WTC11 (cell line): Measurements from ENCODE around the gene TIMM10. TPM values are rescaled to one million over a fixed set of nuclear protein-coding genes. Genes with fewer than 3 reads are reported as not detected.

Experiments
- ATAC-seq: fragments of 200-7000 bp; cut with Tn5 transposase; 2 replicates; pipeline ENCODE4 v1.10.0; 2021; ENCODE audit warnings: mild to moderate bottlenecking, moderate library complexity
- CTCF ChIA-PET: fragments of 300-600 bp; sonication (Branson Sonifier 250); formaldehyde crosslinking; loops from one replicate; lab custom pipeline; 2021; ENCODE audit warnings: antibody characterized with exemption; lab: Charles Lee
- POLR2A ChIA-PET: fragments of 350-600 bp; sonication (Branson Sonifier 250); formaldehyde crosslinking; loops from one replicate; lab custom pipeline; 2021; ENCODE audit warnings: antibody characterized with exemption; lab: Charles Lee
- DNase-seq: peaks from one replicate; pipeline ENCODE4 v3.0.0; 2021; ENCODE audit warnings: low spot score
- H3K27ac Mint-ChIP-seq: 2 replicates; pipeline ENCODE4 v1.8.0; 2021; ENCODE audit warnings: mixed read lengths
- H3K27me3 Mint-ChIP-seq: 2 replicates; pipeline ENCODE4 v1.8.0; 2021; ENCODE audit warnings: low read depth, mild to moderate bottlenecking, moderate library complexity, mixed read lengths
- H3K36me3 Mint-ChIP-seq: 2 replicates; pipeline ENCODE4 v1.8.0; 2021; ENCODE audit warnings: mixed read lengths
- H3K4me1 Mint-ChIP-seq: 2 replicates; pipeline ENCODE4 v1.8.0; 2022; ENCODE audit warnings: mixed read lengths
- H3K4me3 Mint-ChIP-seq: 2 replicates; pipeline ENCODE4 v1.8.0; 2021; ENCODE audit warnings: mild to moderate bottlenecking, moderate library complexity, mixed read lengths
- H3K9me3 Mint-ChIP-seq: 2 replicates; pipeline ENCODE4 v1.8.0; 2021; ENCODE audit warnings: mixed read lengths
- AFF4 ChIP-seq: sonication (generic); formaldehyde crosslinking; IDR thresholded peaks from 2 replicates; pipeline ENCODE4 v1.8.1; 2023; ENCODE audit warnings: mild to moderate bottlenecking, missing genetic modification reagents, borderline replicate concordance
- ATF1 ChIP-seq: sonication (generic); formaldehyde crosslinking; IDR thresholded peaks from 2 replicates; pipeline ENCODE4 v1.8.1; 2023; ENCODE audit warnings: mild to moderate bottlenecking, moderate library complexity, missing genetic modification reagents
- CDX4 ChIP-seq: fragments of 250-450 bp; sonication (Bioruptor Pico); IDR thresholded peaks from 2 replicates; pipeline ENCODE4 v1.9.0; 2021; ENCODE audit warnings: moderate library complexity, mild to moderate bottlenecking, inconsistent platforms, borderline replicate concordance
- CTCF ChIP-seq: fragments of 200-600 bp; IDR thresholded peaks from 2 replicates; pipeline ENCODE4 v1.8.0; 2022; ENCODE audit warnings: antibody characterized with exemption
- ESRRA ChIP-seq: sonication (generic); formaldehyde crosslinking; IDR thresholded peaks from 2 replicates; pipeline ENCODE4 v1.8.1; 2022; ENCODE audit warnings: mild to moderate bottlenecking, missing genetic modification reagents, borderline replicate concordance
- NFYB ChIP-seq: sonication (generic); formaldehyde crosslinking; conservative IDR thresholded peaks from 2 replicates; pipeline ENCODE4 v1.8.0; 2022; ENCODE audit warnings: low read depth, missing genetic modification reagents
- NR3C1 ChIP-seq: sonication (generic); formaldehyde crosslinking; conservative IDR thresholded peaks from 2 replicates; pipeline ENCODE4 v1.8.1; 2023; ENCODE audit warnings: low read depth, mild to moderate bottlenecking, missing genetic modification reagents
- SOX15 ChIP-seq: fragments of 250-450 bp; sonication (Bioruptor Pico); IDR thresholded peaks from 2 replicates; pipeline ENCODE4 v1.9.0; 2021; ENCODE audit warnings: mild to moderate bottlenecking
- TCF7 ChIP-seq: sonication (generic); formaldehyde crosslinking; IDR thresholded peaks from 2 replicates; pipeline ENCODE4 v1.8.0; 2022; ENCODE audit warnings: mild to moderate bottlenecking, low read depth, missing genetic modification reagents, moderate library complexity
- TP53 ChIP-seq: sonication (generic); formaldehyde crosslinking; IDR thresholded peaks from 2 replicates; pipeline ENCODE4 v1.8.1; 2023; ENCODE audit warnings: mild to moderate bottlenecking, missing genetic modification reagents
- ZBTB21 ChIP-seq: sonication (generic); formaldehyde crosslinking; IDR thresholded peaks from 2 replicates; pipeline ENCODE4 v1.8.1; 2023; ENCODE audit warnings: mild to moderate bottlenecking, missing genetic modification reagents, borderline replicate concordance
- ZNF232 ChIP-seq: sonication (generic); formaldehyde crosslinking; IDR thresholded peaks from 2 replicates; pipeline ENCODE4 v1.8.0; 2022; ENCODE audit warnings: mild to moderate bottlenecking, missing genetic modification reagents
- ZNF317 ChIP-seq: sonication (generic); formaldehyde crosslinking; IDR thresholded peaks from 2 replicates; pipeline ENCODE4 v1.8.1; 2023; ENCODE audit warnings: low read depth, mild to moderate bottlenecking, moderate library complexity, missing genetic modification reagents, borderline replicate concordance
- total RNA-seq: library from RNA; stranded (reverse); gene quantifications from 3 replicates; pipeline ENCODE4 v1.2.3, GENCODE V29; 2021
- TF ChIP-seq, protein P1 (sequence below): fragments of 250-450 bp; sonication (Bioruptor Pico); IDR thresholded peaks from 2 replicates; pipeline ENCODE4 v1.9.0; 2021; ENCODE audit warnings: mild to moderate bottlenecking
- TF ChIP-seq, protein P2 (sequence below): sonication (generic); formaldehyde crosslinking; IDR thresholded peaks from 2 replicates; pipeline ENCODE4 v1.8.0; 2022; ENCODE audit warnings: mild to moderate bottlenecking, missing genetic modification reagents
- TF ChIP-seq, protein P3 (sequence below): sonication (generic); formaldehyde crosslinking; IDR thresholded peaks from 2 replicates; pipeline ENCODE4 v1.8.1; 2022; ENCODE audit warnings: mild to moderate bottlenecking, missing genetic modification reagents, moderate library complexity, borderline replicate concordance
- TF ChIP-seq, protein P4 (sequence below): fragments of 250-450 bp; sonication (Bioruptor Pico); IDR thresholded peaks from 2 replicates; pipeline ENCODE4 v1.8.0; 2021; ENCODE audit warnings: mild to moderate bottlenecking
- TF ChIP-seq, protein P5 (sequence below): sonication (generic); formaldehyde crosslinking; IDR thresholded peaks from 2 replicates; pipeline ENCODE4 v1.8.0; 2022; ENCODE audit warnings: mild to moderate bottlenecking, missing genetic modification reagents
- TF ChIP-seq, protein P6 (sequence below): sonication (generic); formaldehyde crosslinking; IDR thresholded peaks from 2 replicates; pipeline ENCODE4 v1.8.1; 2023; ENCODE audit warnings: mild to moderate bottlenecking, missing genetic modification reagents, moderate library complexity
- TF ChIP-seq, protein P7 (sequence below): fragments of 250-450 bp; sonication (Bioruptor Pico); IDR thresholded peaks from 2 replicates; pipeline ENCODE4 v1.9.0; 2021; ENCODE audit warnings: mild to moderate bottlenecking

TIMM10 gene
- total RNA-seq, 1 experiment from 2014 or later = 92.8 TPM

DNA sequence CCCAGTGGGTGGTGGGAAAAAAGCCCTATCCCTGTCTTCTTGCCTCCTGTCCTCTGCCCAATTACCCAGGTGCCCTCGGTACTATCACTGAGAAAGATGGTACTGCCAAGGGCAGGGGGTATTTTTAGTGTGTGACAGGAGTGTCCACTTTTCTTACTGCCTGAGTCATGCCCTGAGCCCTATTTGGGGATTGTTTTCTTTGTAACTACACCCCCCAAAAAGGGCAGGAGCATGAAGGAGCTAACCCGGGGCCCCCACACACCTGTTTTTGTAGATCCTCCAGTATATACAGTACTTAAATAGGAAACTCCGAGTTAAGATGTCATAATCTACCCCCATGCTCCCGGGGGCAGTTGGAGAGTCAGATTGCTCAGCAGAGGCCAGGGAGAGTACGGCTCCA lies 10.6 kb upstream of the TIMM10 start (continued):
- no peak for TF ChIP-seq CTCF
- TF ChIP-seq, protein P1, sequence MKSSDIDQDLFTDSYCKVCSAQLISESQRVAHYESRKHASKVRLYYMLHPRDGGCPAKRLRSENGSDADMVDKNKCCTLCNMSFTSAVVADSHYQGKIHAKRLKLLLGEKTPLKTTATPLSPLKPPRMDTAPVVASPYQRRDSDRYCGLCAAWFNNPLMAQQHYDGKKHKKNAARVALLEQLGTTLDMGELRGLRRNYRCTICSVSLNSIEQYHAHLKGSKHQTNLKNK = no peak
- no peak for TF ChIP-seq CDX4 (CRISPR knock-in tag)
- TF ChIP-seq, protein P2, sequence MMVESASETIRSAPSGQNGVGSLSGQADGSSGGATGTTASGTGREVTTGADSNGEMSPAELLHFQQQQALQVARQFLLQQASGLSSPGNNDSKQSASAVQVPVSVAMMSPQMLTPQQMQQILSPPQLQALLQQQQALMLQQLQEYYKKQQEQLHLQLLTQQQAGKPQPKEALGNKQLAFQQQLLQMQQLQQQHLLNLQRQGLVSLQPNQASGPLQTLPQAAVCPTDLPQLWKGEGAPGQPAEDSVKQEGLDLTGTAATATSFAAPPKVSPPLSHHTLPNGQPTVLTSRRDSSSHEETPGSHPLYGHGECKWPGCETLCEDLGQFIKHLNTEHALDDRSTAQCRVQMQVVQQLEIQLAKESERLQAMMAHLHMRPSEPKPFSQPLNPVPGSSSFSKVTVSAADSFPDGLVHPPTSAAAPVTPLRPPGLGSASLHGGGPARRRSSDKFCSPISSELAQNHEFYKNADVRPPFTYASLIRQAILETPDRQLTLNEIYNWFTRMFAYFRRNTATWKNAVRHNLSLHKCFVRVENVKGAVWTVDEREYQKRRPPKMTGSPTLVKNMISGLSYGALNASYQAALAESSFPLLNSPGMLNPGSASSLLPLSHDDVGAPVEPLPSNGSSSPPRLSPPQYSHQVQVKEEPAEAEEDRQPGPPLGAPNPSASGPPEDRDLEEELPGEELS = no peak
- TF ChIP-seq ZNF232 (CRISPR knock-in tag) = no peak
- TF ChIP-seq, protein P3, sequence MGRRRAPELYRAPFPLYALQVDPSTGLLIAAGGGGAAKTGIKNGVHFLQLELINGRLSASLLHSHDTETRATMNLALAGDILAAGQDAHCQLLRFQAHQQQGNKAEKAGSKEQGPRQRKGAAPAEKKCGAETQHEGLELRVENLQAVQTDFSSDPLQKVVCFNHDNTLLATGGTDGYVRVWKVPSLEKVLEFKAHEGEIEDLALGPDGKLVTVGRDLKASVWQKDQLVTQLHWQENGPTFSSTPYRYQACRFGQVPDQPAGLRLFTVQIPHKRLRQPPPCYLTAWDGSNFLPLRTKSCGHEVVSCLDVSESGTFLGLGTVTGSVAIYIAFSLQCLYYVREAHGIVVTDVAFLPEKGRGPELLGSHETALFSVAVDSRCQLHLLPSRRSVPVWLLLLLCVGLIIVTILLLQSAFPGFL (CRISPR knock-in tag) = no peak
- no peak for TF ChIP-seq NFYB (CRISPR knock-in tag)
- no peak for TF ChIP-seq SOX15 (CRISPR knock-in tag)

DNA sequence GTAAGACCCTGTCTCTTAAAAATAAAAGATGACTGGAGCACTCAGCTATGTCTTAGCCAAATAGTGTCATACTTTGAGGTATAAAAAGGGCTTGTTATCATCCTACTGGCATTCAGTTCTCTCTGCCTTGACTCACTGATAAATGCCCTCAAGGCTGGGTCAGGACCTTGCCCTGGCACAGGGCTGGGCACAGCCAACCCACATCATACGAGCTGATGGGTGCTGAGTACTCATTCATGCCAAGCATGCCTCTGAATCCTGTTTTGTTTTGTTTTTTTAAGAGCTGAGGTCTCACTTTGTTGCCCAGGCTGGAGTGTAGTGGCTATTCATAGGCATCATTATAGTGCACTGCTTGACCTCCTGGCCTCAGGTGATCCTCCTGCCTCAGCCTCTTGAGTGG lies 8.8 kb upstream of the TIMM10 start:
- Mint-ChIP-seq H3K9me3 (no peaks in the 10 kb centered on the region), H3K4me3 (no peak overlapping the region), H3K4me1 (peaks cover 31% of the 10 kb centered on the region), H3K27me3 (peaks cover 5% of the 10 kb centered on the region), H3K36me3 (no peaks in the 10 kb centered on the region), H3K27ac (no peak overlapping the region)
- ChIA-PET POLR2A (no interaction called here), CTCF (interaction anchor here (1.0 to 1.5 kb wide), 2 partner anchors 8 to 81 kb away, joined by 3 to 11 read pairs; no protein-coding TSS in a partner anchor)
- no peak for ATAC-seq
- no peak for DNase-seq
- no peak for TF ChIP-seq TCF7 (CRISPR knock-in tag)
- TF ChIP-seq NR3C1 = no peak
- TF ChIP-seq ATF1 (CRISPR knock-in tag) = no peak
- no peak for TF ChIP-seq AFF4 (CRISPR knock-in tag)
- TF ChIP-seq ZBTB21 (CRISPR knock-in tag) = no peak
- TF ChIP-seq, protein P4, sequence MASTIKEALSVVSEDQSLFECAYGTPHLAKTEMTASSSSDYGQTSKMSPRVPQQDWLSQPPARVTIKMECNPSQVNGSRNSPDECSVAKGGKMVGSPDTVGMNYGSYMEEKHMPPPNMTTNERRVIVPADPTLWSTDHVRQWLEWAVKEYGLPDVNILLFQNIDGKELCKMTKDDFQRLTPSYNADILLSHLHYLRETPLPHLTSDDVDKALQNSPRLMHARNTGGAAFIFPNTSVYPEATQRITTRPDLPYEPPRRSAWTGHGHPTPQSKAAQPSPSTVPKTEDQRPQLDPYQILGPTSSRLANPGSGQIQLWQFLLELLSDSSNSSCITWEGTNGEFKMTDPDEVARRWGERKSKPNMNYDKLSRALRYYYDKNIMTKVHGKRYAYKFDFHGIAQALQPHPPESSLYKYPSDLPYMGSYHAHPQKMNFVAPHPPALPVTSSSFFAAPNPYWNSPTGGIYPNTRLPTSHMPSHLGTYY (CRISPR knock-in tag) = no peak
- TF ChIP-seq ZNF317 (CRISPR knock-in tag) = no peak
- no peak for TF ChIP-seq ESRRA
- TF ChIP-seq, protein P5, sequence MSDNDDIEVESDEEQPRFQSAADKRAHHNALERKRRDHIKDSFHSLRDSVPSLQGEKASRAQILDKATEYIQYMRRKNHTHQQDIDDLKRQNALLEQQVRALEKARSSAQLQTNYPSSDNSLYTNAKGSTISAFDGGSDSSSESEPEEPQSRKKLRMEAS (CRISPR knock-in tag) = no peak
- TF ChIP-seq, protein P6, sequence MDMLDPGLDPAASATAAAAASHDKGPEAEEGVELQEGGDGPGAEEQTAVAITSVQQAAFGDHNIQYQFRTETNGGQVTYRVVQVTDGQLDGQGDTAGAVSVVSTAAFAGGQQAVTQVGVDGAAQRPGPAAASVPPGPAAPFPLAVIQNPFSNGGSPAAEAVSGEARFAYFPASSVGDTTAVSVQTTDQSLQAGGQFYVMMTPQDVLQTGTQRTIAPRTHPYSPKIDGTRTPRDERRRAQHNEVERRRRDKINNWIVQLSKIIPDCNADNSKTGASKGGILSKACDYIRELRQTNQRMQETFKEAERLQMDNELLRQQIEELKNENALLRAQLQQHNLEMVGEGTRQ (CRISPR knock-in tag) = no peak
- no peak for TF ChIP-seq TP53 (CRISPR knock-in tag)
- TF ChIP-seq, protein P7, sequence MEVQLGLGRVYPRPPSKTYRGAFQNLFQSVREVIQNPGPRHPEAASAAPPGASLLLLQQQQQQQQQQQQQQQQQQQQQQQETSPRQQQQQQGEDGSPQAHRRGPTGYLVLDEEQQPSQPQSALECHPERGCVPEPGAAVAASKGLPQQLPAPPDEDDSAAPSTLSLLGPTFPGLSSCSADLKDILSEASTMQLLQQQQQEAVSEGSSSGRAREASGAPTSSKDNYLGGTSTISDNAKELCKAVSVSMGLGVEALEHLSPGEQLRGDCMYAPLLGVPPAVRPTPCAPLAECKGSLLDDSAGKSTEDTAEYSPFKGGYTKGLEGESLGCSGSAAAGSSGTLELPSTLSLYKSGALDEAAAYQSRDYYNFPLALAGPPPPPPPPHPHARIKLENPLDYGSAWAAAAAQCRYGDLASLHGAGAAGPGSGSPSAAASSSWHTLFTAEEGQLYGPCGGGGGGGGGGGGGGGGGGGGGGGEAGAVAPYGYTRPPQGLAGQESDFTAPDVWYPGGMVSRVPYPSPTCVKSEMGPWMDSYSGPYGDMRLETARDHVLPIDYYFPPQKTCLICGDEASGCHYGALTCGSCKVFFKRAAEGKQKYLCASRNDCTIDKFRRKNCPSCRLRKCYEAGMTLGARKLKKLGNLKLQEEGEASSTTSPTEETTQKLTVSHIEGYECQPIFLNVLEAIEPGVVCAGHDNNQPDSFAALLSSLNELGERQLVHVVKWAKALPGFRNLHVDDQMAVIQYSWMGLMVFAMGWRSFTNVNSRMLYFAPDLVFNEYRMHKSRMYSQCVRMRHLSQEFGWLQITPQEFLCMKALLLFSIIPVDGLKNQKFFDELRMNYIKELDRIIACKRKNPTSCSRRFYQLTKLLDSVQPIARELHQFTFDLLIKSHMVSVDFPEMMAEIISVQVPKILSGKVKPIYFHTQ (CRISPR knock-in tag) = no peak
